Right atrium auricular region (tissue), 2 donors: ENCODE measurements around the gene TMEM94. TPM values are rescaled to one million over a fixed set of nuclear protein-coding genes. Genes with fewer than 3 reads are reported as not detected.
A peak's percentile ranks its signal among the peaks of the same experiment; 100 is the strongest.
"Not testable (repeated sequence)": the region's sequence is repeated elsewhere in the genome, so short reads cannot be mapped to it uniquely, and the experiment has no call there.

Experiments used
- DNase-seq: peaks from one replicate; pipeline ENCODE4 v3.0.0-alpha.2; 2019; ENCODE audit warnings: low spot score
- H3K27ac ChIP-seq, 2 donors: fragments of 200-600 bp; sonication (generic); 1 replicate in 1 of 2; 2 replicates in 1 of 2; pipeline ENCODE4 v1.5.1; 2016 to 2019
- H3K27me3 ChIP-seq, 2 donors: fragments of 200-600 bp; sonication (generic); one replicate each; pipeline versions ENCODE4 v1.5.1 to v1.6.0; 2017 to 2019
- H3K36me3 ChIP-seq: fragments of 200-600 bp; sonication (generic); one replicate; pipeline ENCODE4 v1.5.1; 2016
- H3K4me1 ChIP-seq, 2 donors: fragments of 200-600 bp; sonication (generic); one replicate each; pipeline versions ENCODE4 v1.5.1 to v1.6.0; 2017 to 2019
- H3K4me3 ChIP-seq, 2 donors: fragments of 200-600 bp; sonication (generic); 1 replicate in 1 of 2; 2 replicates in 1 of 2; pipeline ENCODE4 v1.5.1; 2017 to 2019; ENCODE audit warnings: mild to moderate bottlenecking in 1 of 2, moderate library complexity in 1 of 2
- H3K9me3 ChIP-seq, 2 donors: fragments of 200-600 bp; sonication (generic); one replicate each; pipeline ENCODE4 v1.5.1; 2019
- CTCF ChIP-seq, 2 donors: fragments of 200-600 bp; sonication (generic); IDR thresholded peaks; one replicate each; pipeline ENCODE4 v1.5.1; 2019; ENCODE audit warnings: antibody characterized with exemption in 2 of 2
- total RNA-seq, 2 donors: library from RNA; depleted of rRNA; stranded (reverse); fragments of >200 nt; gene quantifications; one replicate each; pipeline ENCODE4 v1.1.0, GENCODE V29; 2016

Gene TMEM94
- total RNA-seq, 2 donors from 2014 or later, result 56.3 to 61.6 TPM

- H3K36me3 ChIP-seq, result no peaks in the 10 kb centered on the region
- no peak for DNase-seq
- peaks cover 0 to 23% of the 10 kb centered on the region in 2 donors for H3K4me1 ChIP-seq
- no peak for TF ChIP-seq CTCF (IDR thresholded peaks at IDR 0.05)
- no peak overlapping the region for H3K4me3 ChIP-seq
- H3K27ac ChIP-seq, result peak overlapping the region; percentile 31 to 52
- H3K9me3 ChIP-seq, result no peaks in the 10 kb centered on the region
- H3K27me3 ChIP-seq, result no peaks in the 10 kb centered on the region
Observed at GRCh38 chr17:75442168-75443103, 14.0 kb upstream of the TMEM94 start.

- H3K36me3 ChIP-seq, result no peaks in the 10 kb centered on the region
- peaks cover 0 to 23% of the 10 kb centered on the region in 2 donors for H3K4me1 ChIP-seq
- no peak for TF ChIP-seq CTCF (IDR thresholded peaks at IDR 0.05)
- no peaks in the 10 kb centered on the region for H3K27me3 ChIP-seq
- no peak for DNase-seq
- no peak overlapping the region for H3K4me3 ChIP-seq
- H3K9me3 ChIP-seq, result no peaks in the 10 kb centered on the region
- peak overlapping the region in 1 of 2 donors; percentile 71 for H3K27ac ChIP-seq
Observed at GRCh38 chr17:75445296-75445695, 11.1 kb upstream of the TMEM94 start.

- H3K4me3 ChIP-seq, DNase-seq, H3K36me3 ChIP-seq, H3K9me3 ChIP-seq, H3K27me3 ChIP-seq, H3K27ac ChIP-seq: not testable (repeated sequence)
- H3K4me1 ChIP-seq, result peaks cover 0 to 18% of the 10 kb centered on the region in 2 donors
Observed at GRCh38 chr17:75445896-75446295, 10.5 kb upstream of the TMEM94 start.

GRCh38 chr17:75447951-75448856 lies 8.2 kb upstream of the TMEM94 start:
- Histone ChIP-seq H3K36me3 (no peaks in the 10 kb centered on the region), H3K9me3 (no peaks in the 10 kb centered on the region), H3K4me3 (no peak overlapping the region), H3K27me3 (no peaks in the 10 kb centered on the region), H3K27ac (no peak overlapping the region), H3K4me1 (peaks cover 0 to 13% of the 10 kb centered on the region in 2 donors)
- no peak for TF ChIP-seq CTCF (IDR thresholded peaks at IDR 0.05)
- no peak for DNase-seq

DNA sequence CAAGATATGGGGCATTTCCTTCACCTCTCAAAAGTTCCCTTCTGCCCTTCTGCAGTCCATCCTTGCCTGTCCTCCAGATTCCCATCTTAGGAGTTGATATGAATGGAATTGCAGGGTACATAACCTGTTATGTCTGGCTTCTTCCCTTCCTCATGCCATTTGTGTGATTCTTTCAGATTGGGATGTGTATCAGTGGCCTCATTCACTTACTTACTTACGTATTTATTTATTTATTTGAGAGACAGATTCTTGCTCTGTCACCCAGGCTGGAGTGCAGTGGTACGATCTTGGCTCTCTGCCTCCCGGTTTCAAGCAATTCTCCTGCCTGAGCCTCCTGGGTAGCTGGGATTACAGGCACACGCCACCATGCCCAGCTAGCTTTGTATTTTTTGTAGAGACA lies 6.2 kb upstream of the TMEM94 start:
- no peaks in the 10 kb centered on the region for H3K27me3 ChIP-seq
- DNase-seq, result no peak
- no peak overlapping the region for H3K4me3 ChIP-seq
- H3K27ac ChIP-seq, result no peak overlapping the region
- H3K36me3 ChIP-seq, result no peaks in the 10 kb centered on the region
- no peaks in the 10 kb centered on the region for H3K9me3 ChIP-seq
- TF ChIP-seq CTCF (IDR thresholded peaks at IDR 0.05), result no peak
- no peaks in the 10 kb centered on the region for H3K4me1 ChIP-seq

- Histone ChIP-seq H3K9me3 (no peaks in the 10 kb centered on the region), H3K27me3 (no peaks in the 10 kb centered on the region), H3K36me3 (no peaks in the 10 kb centered on the region), H3K4me3 (no peak overlapping the region), H3K27ac (no peak overlapping the region), H3K4me1 (peaks cover 0 to 22% of the 10 kb centered on the region in 2 donors)
- TF ChIP-seq CTCF (IDR thresholded peaks at IDR 0.05), result no peak
- DNase-seq, result no peak
Observed at GRCh38 chr17:75454193-75454592, 2.2 kb upstream of the TMEM94 start.

DNA sequence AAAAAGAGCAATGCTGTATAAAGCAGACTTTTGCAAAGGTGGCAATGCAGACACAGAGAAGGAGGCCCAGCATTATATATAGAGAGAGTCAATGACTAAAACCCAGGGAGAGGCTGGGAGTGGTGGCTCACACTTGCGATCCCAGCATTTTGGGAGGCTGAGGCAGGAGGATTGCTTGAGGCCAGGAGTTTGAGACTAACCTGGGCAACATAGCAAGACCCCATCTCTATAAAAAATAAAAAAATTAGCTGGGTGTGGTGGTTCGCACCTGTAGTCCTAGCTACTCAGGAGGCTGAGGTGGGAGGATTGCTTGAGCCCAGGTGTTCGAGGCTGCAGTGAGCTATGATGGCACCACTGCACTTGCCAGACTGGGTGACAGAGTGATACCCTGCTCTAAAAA lies 1.8 kb upstream of the TMEM94 start:
- H3K27ac ChIP-seq, H3K9me3 ChIP-seq, H3K4me3 ChIP-seq, H3K27me3 ChIP-seq, H3K36me3 ChIP-seq, DNase-seq: not testable (repeated sequence)
- peaks cover 0 to 27% of the 10 kb centered on the region in 2 donors for H3K4me1 ChIP-seq
